KMS-11 (cell line): ENCODE results near the gene OR1D5.

ENCODE experiments used
- H2AFZ ChIP-seq: fragments of 200-600 bp; sonication (generic); 2 replicates; pipeline ENCODE4 v1.6.1; 2016; ENCODE audit warnings: antibody characterized with exemption, mixed run types, low read depth
- H3K27ac ChIP-seq: fragments of 200-600 bp; sonication (generic); 2 replicates; pipeline ENCODE4 v1.6.1; 2016; ENCODE audit warnings: mild to moderate bottlenecking, mixed run types
- H3K27me3 ChIP-seq: fragments of 200-600 bp; sonication (generic); 2 replicates; pipeline ENCODE4 v1.6.1; 2017; ENCODE audit warnings: mild to moderate bottlenecking, low read depth, mixed run types, moderate library complexity; ENCODE audit not compliant: insufficient read depth
- H3K36me3 ChIP-seq: fragments of 200-600 bp; sonication (generic); 2 replicates; pipeline ENCODE4 v1.6.1; 2017; ENCODE audit warnings: mild to moderate bottlenecking, mixed run types; ENCODE audit not compliant: insufficient read depth
- H3K4me1 ChIP-seq: fragments of 200-600 bp; sonication (generic); 2 replicates; pipeline ENCODE4 v1.6.1; 2016; ENCODE audit warnings: mild to moderate bottlenecking, low read depth, mixed run types; ENCODE audit not compliant: poor library complexity, severe bottlenecking
- H3K4me2 ChIP-seq: fragments of 200-600 bp; sonication (generic); 2 replicates; pipeline ENCODE4 v1.7.0; 2016; ENCODE audit warnings: mild to moderate bottlenecking, mixed run types
- H3K4me3 ChIP-seq: fragments of 200-600 bp; sonication (generic); IDR thresholded peaks from 2 replicates; pipeline ENCODE4 v1.6.1; 2017; ENCODE audit warnings: low read depth, low read length, mixed read lengths; ENCODE audit not compliant: insufficient read depth
- H3K79me2 ChIP-seq: fragments of 200-600 bp; sonication (generic); 2 replicates; pipeline ENCODE4 v1.6.1; 2016; ENCODE audit warnings: low read depth, mixed run types; ENCODE audit not compliant: insufficient read depth
- H3K9ac ChIP-seq: fragments of 200-600 bp; sonication (generic); 2 replicates; pipeline ENCODE4 v1.6.1; 2016; ENCODE audit warnings: mild to moderate bottlenecking, mixed run types
- H4K20me1 ChIP-seq: fragments of 200-600 bp; sonication (generic); 2 replicates; pipeline ENCODE4 v1.6.1; 2016; ENCODE audit warnings: mild to moderate bottlenecking, mixed run types; ENCODE audit not compliant: insufficient read depth
- TF ChIP-seq, protein P1 (sequence below): fragments of 200-600 bp; sonication (generic); conservative IDR thresholded peaks from 2 replicates; pipeline ENCODE4 v1.6.1; 2017; ENCODE audit warnings: low read depth, mild to moderate bottlenecking, antibody characterized with exemption, low read length, moderate library complexity, mixed read lengths

OR1D5 gene

DNA sequence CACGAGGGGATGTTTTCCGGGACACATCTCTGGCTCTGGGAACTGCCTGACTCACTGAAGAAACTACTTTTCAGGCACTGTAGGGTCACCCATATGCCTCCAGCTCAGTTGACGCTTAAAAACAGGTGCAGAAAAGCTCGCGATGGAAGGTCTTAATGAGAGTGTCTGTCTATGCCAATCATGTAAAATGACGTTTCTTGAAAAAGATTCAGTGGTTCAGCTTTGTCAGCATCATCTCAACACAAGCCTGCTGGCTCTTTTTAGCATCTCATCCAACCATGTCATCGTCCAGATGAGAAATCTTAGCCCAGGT, 27.5 kb downstream of the OR1D5 start:
- Histone ChIP-seq H3K4me3 (no peak overlapping the region), H3K27ac (no peak overlapping the region), H2AFZ (no peak overlapping the region), H3K4me2 (no peak overlapping the region), H3K79me2 (no peaks in the 10 kb centered on the region), H3K27me3 (peaks cover 17% of the 10 kb centered on the region; the same call in 1 of the 2 replicates), H3K36me3 (no peaks in the 10 kb centered on the region), H4K20me1 (no peaks in the 10 kb centered on the region), H3K4me1 (no peaks in the 10 kb centered on the region), H3K9ac (no peak overlapping the region)
- TF ChIP-seq, protein P1, sequence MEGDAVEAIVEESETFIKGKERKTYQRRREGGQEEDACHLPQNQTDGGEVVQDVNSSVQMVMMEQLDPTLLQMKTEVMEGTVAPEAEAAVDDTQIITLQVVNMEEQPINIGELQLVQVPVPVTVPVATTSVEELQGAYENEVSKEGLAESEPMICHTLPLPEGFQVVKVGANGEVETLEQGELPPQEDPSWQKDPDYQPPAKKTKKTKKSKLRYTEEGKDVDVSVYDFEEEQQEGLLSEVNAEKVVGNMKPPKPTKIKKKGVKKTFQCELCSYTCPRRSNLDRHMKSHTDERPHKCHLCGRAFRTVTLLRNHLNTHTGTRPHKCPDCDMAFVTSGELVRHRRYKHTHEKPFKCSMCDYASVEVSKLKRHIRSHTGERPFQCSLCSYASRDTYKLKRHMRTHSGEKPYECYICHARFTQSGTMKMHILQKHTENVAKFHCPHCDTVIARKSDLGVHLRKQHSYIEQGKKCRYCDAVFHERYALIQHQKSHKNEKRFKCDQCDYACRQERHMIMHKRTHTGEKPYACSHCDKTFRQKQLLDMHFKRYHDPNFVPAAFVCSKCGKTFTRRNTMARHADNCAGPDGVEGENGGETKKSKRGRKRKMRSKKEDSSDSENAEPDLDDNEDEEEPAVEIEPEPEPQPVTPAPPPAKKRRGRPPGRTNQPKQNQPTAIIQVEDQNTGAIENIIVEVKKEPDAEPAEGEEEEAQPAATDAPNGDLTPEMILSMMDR = no peak

DNA sequence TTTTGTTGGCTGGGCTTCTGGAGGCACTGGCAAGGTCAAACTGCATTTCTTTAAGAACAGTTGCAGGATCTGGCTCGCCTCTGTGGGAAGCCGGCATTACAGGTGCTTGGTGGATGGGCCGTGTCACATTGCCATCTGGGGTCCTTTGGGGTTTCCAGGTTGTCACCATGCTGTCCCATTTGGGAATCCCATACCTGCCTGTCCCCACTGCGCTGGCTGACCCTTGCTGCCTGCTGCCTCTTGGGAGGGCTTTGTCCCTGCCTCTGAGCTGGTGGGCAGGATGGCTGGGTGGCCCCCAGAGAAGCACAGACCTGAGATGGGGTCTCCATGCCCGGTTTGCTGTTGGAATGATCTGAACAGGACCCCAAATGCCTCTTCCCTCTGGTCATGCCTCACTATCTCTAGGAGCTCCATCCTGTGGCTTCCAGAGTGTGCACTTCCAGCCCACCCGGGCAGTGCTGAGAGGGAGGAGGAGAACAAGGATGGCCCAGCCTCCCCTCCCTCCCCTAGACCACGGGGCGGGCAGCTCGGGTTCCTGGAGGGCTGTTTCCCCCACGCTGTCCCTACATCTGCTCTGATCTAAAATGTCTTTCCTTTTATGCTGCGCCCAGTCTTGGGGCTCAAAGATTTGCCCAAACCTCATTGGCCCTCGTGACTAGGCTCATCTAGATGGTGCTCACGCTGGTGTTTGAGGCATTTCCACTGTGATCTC, 28.0 kb downstream of the OR1D5 start:
- TF ChIP-seq, protein P1 = no peak
- H3K79me2 ChIP-seq = no peaks in the 10 kb centered on the region
- no peak overlapping the region for H3K4me2 ChIP-seq
- no peak overlapping the region for H3K9ac ChIP-seq
- peaks cover 18% of the 10 kb centered on the region; the same call in 1 of the 2 replicates for H3K27me3 ChIP-seq
- no peak overlapping the region for H3K4me3 ChIP-seq
- H3K36me3 ChIP-seq = no peaks in the 10 kb centered on the region
- no peaks in the 10 kb centered on the region for H3K4me1 ChIP-seq
- H3K27ac ChIP-seq = no peak overlapping the region
- H2AFZ ChIP-seq = no peak overlapping the region
- no peaks in the 10 kb centered on the region for H4K20me1 ChIP-seq

DNA sequence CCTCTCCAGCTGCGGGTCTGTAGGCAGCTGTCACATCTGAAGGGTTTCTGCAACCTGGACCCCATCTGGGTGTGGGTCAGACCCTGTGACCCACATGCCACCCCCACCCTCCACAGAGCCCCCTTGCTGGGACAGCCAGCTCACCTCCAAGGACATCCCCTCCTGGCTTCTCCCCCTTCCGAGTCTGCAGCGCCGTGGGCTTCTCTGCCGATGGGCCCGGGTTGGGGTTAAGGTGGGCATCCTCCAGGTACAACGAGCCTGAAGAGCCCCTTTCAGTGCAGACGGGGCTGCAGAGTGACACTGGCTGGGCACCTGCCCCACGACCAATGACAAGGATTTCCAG, 28.9 kb downstream of the OR1D5 start:
- no peaks in the 10 kb centered on the region for H3K79me2 ChIP-seq
- H3K4me2 ChIP-seq = no peak overlapping the region
- H3K4me1 ChIP-seq = no peaks in the 10 kb centered on the region
- H3K9ac ChIP-seq = no peak overlapping the region
- H3K27ac ChIP-seq = no peak overlapping the region
- H2AFZ ChIP-seq = no peak overlapping the region
- no peak overlapping the region for H3K4me3 ChIP-seq
- TF ChIP-seq, protein P1 = no peak
- peaks cover 21% of the 10 kb centered on the region; the same call in 1 of the 2 replicates for H3K27me3 ChIP-seq
- no peaks in the 10 kb centered on the region for H3K36me3 ChIP-seq
- H4K20me1 ChIP-seq = no peaks in the 10 kb centered on the region

DNA sequence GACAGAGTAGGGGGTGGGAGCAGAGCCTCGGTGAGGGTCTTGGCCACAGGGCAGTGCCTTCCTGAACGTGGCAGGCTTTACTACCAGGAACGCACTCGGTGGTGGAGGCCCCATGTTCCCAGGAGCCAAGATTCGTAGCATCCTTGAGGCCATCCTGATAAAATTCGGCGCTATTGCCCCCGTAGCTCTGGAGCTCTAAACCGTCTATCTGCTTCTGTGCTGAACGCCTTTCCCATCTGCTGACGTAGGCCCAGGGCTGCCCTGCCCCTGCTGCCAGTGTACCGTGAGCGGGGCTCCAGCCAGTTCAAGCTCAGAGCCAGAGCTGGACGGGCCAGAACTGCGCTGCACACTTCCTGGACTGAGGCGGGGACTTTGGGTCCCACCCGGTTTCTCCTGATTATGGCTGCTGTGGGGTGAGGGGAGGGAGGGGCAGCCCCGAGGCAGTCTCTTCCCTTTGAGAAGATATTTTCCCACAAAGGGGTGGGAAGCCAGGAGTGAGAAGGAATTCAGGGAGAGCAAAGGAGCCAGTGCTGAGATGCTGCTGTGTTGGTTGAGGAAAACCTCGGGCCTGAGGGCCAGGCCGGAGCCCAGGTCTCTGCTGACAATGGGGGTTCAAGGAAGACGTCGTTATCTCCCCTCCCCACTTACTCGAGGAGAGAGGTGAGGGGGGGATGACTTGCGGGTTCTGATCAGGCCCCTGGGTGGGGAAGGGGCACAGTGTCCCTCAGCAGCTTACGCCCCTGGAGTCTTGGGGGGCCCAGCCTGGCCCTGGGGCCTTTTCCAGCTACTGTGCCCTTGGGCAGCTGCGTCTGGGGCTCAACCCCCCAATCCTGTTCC, 29.4 kb downstream of the OR1D5 start:
- Histone ChIP-seq H3K27ac (no peak overlapping the region), H3K79me2 (no peaks in the 10 kb centered on the region), H3K9ac (no peak overlapping the region)

More for the DNA sequence above, 29.4 kb downstream of the OR1D5 start:
- TF ChIP-seq, protein P1 = no peak
- H3K4me3 ChIP-seq = no peak overlapping the region
- H3K4me2 ChIP-seq = no peak overlapping the region
- H4K20me1 ChIP-seq = no peaks in the 10 kb centered on the region
- no peak overlapping the region for H2AFZ ChIP-seq
- H3K27me3 ChIP-seq = peaks cover 21% of the 10 kb centered on the region; the same call in 1 of the 2 replicates
- no peaks in the 10 kb centered on the region for H3K36me3 ChIP-seq
- H3K4me1 ChIP-seq = no peaks in the 10 kb centered on the region
